GM21825 (cell line): ENCODE results near the gene NHLH1.

Experiments used
- ATAC-seq: cut with Tn5 transposase; IDR thresholded peaks from one replicate; pipeline ENCODE4 v1.9.1; 2021; ENCODE audit warnings: mild to moderate bottlenecking, moderate library complexity; ENCODE audit not compliant: unreplicated experiment

Gene NHLH1

DNA sequence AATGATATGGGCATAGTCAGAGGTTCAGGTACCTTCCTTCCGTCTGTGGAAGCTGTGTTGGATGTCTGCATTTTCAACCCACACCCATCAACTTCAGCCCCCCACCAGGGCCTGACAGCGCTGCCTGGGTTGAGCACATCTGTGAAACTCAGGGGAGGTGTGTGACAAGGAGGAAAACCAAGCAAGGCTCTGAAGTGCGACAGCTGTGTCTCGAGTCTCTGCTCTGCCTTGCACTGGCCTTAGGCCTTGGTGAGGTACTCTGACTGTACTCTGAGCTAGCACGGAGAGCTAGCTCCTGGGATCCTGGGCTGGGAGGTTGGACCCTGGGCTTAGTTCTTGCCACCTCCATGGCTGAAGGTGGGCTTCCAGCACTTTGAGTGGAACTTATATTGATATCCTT lies 42.6 kb downstream of the NHLH1 start:
- ATAC-seq: no peak

DNA sequence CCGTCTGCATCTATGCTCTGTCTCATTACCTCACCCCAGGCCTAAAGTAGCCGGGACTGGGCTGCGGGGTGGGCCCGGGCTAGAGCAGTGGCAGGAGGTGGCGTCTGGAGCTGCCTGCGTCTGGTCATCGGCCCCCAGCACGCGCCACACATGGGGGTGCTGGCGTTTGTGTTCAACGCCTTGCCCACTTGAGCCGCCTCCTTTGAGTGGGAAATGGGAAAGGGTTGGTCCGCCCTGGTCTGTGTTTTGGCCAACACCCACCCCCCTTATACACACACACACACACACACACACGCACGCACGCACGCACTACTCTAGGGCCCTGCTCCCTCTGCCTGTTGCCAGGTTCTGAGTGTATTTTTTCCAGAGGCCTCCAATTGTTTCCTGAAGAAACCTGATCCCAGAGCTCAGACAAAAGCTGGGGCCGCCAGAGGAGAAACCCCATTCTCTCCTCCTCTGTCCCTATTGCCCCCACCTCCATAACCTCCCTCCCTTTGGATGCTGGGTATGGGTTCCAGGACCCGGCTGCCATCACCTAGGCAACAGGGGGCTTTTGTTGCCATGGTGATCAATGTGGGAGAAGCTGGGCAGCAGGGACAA lies 43.6 kb downstream of the NHLH1 start:
- ATAC-seq: no peak

DNA sequence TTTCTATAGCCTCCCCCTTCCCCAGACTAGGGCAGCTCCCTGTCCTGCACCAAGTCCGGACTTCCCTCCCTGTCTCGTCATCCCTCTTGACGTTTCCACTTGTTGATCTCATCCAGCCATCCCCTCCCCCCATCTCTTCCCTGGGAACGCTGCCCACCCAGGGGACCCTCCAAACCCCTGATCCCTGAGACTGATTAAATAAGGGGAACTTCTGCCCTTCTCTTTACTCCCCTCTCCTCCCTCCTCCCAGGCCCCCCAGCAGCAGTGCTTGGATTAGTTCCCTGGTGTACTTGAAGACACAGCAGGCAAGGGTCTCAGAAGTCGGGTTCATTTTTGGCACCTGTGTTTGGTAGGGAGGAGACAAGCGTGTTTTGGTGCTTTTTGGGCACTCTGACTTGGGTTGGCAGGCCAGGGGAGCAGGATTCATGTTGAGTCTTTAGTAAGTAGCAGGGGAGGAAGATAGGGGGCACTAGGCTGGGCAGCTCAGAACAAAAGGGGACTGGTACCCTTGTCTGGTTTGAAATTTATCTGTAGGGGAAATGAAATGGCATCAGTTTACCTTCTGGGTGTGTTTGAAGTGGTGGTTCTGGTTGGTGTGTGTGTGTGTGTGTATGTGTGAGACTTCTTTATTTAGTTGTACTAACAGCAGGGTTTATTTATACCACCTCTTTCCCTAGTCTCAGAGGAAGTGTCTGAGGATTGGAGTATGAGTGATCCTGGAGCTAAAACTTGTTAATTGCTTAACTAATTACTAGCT lies 44.6 kb downstream of the NHLH1 start:
- ATAC-seq: no peak

DNA sequence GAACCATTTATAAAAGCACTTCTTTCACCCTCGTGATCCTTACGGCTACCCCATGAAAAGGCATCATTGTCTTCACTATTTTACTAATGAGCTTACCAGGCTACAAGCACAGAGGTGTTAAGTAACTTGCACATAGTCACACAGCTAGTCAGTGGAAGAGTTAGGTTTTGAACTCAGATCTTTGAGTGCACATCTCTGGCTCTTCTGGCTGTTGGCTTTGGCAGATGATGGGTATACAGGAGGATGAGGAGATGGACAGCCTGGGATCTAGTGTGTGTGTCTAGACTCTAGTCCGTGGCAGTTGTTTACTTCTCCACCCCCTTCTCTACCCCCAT lies 45.1 kb downstream of the NHLH1 start:
- no peak for ATAC-seq

DNA sequence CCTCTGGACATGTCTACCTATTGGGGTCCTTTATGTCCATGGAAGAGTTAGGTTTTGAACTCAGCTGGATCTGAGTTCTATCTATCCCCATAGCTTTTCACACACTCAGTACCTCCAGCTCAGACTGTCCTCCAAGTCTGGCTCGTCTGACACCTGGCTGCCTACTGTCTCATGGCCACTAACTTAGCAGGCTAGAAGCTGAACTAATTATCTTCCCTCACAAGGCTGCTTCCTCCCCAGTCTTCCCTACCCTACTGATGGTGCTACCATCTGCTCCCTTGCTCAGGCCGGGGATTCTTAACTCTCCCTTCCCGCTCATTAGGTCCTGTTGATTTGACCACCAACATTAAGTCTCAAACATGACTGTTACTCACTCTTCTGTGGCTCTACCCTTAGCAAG lies 46.8 kb downstream of the NHLH1 start:
- ATAC-seq: no peak

DNA sequence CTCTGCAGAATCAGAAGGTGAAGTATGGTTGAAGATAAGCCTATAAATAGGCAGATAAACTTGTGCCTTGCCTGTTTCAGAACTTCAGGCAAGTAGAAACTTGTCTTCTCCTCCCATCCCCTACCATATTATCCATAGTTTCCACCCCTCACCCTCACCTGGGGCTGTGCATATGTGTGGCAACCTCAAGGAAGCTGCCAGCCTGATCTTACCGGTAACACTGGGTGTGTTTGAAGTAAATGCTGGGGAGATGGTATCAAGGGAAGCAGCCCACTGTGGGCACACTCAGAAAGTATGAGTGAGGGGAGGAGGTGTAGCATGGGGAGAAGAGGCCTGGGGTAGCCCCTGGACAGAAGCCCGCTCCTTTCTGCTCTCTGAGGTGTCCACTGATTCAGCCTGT lies 48.0 kb downstream of the NHLH1 start:
- ATAC-seq: no peak

DNA sequence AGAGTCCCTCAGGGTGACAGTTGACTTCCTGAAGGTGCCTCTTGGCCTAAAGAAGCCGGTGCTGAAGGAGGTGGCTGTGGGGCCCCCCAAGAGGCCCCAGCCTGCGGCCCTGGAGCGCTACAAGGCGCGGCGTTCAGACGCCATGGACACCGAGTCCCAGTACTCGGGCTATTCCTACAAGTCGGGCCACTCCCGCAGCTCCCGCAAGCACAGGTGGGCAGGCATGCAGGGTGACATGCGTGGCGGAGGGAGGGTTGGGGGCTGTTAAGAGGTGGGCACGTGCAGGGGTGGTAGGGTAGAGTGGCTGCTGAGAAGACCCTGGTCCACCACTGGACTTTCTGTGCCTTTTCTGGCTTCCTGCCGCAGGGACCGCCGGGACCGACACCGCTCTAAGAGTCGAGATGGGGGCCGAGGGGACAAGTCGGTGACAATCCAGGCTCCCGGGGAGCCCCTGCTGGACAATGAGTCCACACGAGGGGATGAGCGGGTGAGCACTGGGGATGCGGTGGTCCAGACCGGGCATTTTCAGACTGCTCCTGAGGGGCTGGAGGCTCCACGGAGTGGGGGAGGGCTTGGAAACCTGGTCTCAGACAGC lies 48.9 kb downstream of the NHLH1 start:
- ATAC-seq: no peak

DNA sequence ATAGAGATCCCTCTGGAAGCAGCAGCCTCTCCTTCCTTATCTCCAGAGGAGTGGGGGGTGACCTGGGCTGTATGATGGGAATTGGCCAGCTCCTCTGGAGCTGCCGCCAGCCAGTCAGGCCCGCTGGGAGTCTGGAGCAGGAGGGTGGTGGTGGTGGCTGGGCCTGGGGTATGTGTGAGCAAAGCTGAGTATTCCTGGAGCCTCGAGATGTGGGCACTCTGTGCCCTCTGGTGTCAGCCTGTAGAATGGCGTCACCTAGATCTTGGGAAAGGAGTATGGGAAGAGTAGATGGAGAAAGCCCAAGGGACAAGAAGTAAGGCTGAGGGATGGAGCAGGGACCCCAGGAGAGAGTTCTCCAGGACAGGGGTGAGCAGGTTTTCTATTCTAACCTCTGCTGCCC lies 49.5 kb downstream of the NHLH1 start:
- no peak for ATAC-seq

DNA sequence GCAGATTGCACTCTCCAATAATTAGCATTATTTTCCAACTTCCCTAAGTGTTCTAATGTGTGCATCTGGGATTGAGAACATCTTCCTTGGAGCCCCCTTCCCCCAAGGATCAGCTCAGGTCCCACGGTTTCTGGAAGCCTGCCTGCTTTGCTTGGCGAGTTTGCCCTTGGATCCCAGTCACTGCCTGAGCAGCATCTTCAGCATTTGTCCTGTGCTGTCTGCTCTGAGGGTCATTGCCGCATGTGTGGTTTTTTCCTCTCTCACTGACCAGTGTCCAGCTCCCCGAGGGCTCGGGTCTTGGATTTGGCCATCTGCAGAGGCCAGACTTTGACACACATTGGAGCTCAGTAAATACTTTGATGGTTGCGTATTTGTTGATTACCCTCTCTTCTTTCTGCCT lies 51.6 kb downstream of the NHLH1 start:
- ATAC-seq: no peak

DNA sequence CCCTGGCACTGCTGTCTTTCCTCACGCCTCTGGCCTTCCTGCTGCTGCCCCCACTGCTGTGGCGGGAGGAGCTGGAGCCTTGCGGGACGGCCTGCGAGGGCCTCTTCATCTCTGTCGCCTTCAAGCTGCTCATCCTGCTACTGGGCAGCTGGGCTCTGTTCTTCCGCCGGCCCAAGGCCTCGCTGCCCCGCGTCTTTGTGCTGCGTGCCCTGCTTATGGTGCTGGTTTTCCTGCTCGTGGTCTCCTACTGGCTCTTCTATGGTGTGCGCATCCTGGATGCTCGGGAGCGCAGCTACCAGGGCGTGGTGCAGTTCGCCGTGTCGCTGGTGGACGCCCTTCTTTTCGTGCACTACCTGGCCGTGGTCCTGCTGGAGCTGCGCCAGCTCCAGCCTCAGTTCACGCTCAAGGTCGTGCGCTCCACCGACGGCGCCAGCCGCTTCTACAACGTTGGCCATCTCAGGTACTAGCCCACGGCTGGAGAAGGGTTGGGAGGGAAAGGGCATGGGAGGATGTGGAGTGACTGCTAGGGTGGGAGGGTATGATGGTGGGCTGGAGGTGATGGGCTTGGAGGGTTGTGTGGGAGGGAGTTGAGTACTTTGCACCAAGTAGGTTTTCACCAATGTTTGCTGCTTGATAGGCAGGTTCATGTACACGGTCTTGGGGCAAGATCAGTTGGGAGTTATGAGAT lies 52.4 kb downstream of the NHLH1 start:
- no peak for ATAC-seq

DNA sequence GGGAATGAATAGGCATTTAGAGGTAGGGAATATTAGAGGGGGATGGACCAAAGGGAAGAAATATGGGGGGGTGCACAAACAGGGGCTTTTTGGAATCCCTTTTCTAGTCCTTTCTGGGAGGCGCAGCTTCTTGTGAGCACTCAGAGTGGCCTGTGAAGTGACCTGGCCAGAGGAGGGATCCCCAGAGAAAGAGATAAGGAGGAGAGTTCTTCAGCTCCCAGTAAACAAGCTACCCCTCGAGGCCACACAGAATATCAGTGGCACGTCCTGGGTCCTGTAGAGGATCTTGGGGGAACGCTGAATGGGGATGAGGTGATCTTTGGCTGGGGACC lies 52.9 kb downstream of the NHLH1 start:
- ATAC-seq: no peak

DNA sequence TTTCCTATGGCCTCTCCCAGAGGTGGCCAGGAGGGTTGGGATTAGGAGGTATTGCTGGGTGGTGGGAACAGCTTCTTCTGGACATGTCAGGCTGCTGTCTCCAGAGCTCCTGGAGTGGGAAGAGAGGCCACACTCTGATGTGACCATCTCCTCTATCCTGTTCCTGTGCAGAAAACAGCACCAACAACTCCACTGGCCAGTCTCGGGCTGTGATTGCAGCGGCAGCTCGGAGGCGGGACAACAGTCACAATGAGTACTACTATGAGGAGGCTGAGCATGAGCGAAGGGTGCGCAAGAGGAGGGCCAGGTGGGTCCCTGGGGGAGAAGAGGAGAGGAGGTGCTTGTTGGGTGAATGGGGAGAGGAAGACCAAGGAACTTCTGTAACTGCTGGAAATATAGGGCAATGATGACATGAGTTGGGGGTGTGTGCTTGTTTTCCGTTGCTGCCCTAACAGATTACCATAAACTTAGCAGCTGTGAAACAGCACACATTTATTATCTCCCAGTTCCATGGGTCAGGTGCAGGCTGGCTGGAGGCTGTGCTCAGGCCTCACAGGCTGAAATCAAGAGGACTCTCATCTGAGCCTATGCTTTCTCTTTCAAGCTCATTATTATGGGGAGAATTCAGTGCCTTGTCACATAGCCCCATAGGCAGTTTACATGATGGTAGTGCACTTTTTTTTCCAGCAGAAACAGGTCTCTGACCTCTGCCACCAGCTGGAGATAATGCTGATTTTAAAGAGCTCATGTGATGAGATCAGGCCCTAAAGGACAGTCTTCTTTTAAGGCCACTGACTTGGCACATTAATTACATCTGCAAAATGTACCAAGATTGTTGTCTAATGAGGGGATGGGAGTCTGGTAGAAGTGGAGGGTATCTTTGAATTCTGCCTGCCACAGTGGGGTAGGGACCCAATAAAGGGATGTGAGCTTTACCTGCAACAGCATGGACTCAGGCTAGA lies 54.3 kb downstream of the NHLH1 start:
- ATAC-seq: no peak

DNA sequence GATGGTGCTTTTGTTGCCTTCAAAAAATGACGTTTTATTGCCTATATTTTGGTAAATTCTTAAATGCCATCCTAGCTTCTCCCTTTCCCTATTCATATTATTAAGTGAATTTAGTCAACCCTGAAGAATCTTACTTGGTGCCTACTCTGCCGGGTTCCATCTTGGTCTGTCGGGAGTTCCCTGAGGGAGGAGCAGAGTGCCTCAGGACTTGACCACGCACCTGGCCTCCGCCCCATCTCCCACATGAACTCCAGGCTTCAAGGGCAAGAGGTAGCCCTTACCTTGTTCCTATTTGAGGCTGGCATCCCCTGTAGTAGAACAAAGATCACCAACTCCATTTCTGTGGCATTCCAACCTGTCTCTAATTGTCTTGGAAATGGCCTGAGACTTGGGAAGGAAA lies 55.0 kb downstream of the NHLH1 start:
- no peak for ATAC-seq
